ENCODE data around the gene LY6G5B. TPM values are rescaled to one million over a fixed set of nuclear protein-coding genes. Genes with fewer than 3 reads are reported as not detected.

Gene LY6G5B, protein sequence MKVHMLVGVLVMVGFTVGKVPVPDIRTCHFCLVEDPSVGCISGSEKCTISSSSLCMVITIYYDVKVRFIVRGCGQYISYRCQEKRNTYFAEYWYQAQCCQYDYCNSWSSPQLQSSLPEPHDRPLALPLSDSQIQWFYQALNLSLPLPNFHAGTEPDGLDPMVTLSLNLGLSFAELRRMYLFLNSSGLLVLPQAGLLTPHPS
- 4.1 and 5.4 TPM in 2 replicates for total RNA-seq

GRCh38 chr6:31669676-31670075, at the start of gene LY6G5B:
Gene LY6G5B (plus strand): TSS chr6:31669976. CDS start chr6:31670951, 975 bp downstream.
- Histone ChIP-seq H3K27ac (ENCODE audit: low read depth, low read length) (no peak within 1 kb of the TSS), H3K4me2 (ENCODE audit: insufficient read depth, low read length) (no peak within 1 kb of the TSS), H3K4me1 (ENCODE audit: insufficient read depth, low read length) (peaks cover 8% of the 10 kb centered on the region), H3K79me2 (ENCODE audit: insufficient read depth, low read length) (peaks cover 43% of the 10 kb centered on the region), H3K9me3 (ENCODE audit: low read depth, low read length) (no peaks in the 10 kb centered on the region), H4K20me1 (ENCODE audit: insufficient read depth, low read length) (peaks cover 11% of the 10 kb centered on the region), H3K27me3 (ENCODE audit: insufficient read depth, low read length) (no peaks in the 10 kb centered on the region), H2AFZ (ENCODE audit: low read length) (no peak within 1 kb of the TSS), H3K36me3 (ENCODE audit: insufficient read depth, low read length) (peaks cover 60% of the 10 kb centered on the region), H3K4me3 (ENCODE audit: insufficient read depth, low read length) (no peak within 1 kb of the TSS)
- TF ChIP-seq, protein P1, sequence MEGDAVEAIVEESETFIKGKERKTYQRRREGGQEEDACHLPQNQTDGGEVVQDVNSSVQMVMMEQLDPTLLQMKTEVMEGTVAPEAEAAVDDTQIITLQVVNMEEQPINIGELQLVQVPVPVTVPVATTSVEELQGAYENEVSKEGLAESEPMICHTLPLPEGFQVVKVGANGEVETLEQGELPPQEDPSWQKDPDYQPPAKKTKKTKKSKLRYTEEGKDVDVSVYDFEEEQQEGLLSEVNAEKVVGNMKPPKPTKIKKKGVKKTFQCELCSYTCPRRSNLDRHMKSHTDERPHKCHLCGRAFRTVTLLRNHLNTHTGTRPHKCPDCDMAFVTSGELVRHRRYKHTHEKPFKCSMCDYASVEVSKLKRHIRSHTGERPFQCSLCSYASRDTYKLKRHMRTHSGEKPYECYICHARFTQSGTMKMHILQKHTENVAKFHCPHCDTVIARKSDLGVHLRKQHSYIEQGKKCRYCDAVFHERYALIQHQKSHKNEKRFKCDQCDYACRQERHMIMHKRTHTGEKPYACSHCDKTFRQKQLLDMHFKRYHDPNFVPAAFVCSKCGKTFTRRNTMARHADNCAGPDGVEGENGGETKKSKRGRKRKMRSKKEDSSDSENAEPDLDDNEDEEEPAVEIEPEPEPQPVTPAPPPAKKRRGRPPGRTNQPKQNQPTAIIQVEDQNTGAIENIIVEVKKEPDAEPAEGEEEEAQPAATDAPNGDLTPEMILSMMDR (IDR thresholded peaks at IDR 0.05; ENCODE audit: extremely low read depth, low read depth, low read length): no peak
- no peak for DNase-seq (ENCODE audit: insufficient read length, low spot score, missing footprints)

GRCh38 chr6:31620586-31621319, 49.0 kb upstream of the LY6G5B start, which contains the start of gene PRRC2A:
Gene PRRC2A (plus strand): TSS chr6:31620715. CDS start chr6:31622790, 2,075 bp downstream.
- peak; percentile 98 for DNase-seq (ENCODE audit: insufficient read length, low spot score, missing footprints)
- Histone ChIP-seq H2AFZ (ENCODE audit: low read length) (peak within 1 kb of the TSS; percentile 96), H3K27me3 (ENCODE audit: insufficient read depth, low read length) (no peaks in the 10 kb centered on the region), H4K20me1 (ENCODE audit: insufficient read depth, low read length) (peaks cover 41% of the 10 kb centered on the region), H3K9me3 (ENCODE audit: low read depth, low read length) (no peaks in the 10 kb centered on the region), H3K4me1 (ENCODE audit: insufficient read depth, low read length) (peaks cover 18% of the 10 kb centered on the region), H3K4me3 (ENCODE audit: insufficient read depth, low read length) (peak within 1 kb of the TSS; percentile 99), H3K79me2 (ENCODE audit: insufficient read depth, low read length) (peaks cover 51% of the 10 kb centered on the region), H3K36me3 (ENCODE audit: insufficient read depth, low read length) (peaks cover 35% of the 10 kb centered on the region), H3K4me2 (ENCODE audit: insufficient read depth, low read length) (peak within 1 kb of the TSS; percentile 95), H3K27ac (ENCODE audit: low read depth, low read length) (peak within 1 kb of the TSS; percentile 99)
- TF ChIP-seq, protein P1 (IDR thresholded peaks at IDR 0.05; ENCODE audit: extremely low read depth, low read depth, low read length): no peak

GRCh38 chr6:31621320-31621939, 48.3 kb upstream of the LY6G5B start:
- Histone ChIP-seq H4K20me1 (ENCODE audit: insufficient read depth, low read length) (peaks cover 43% of the 10 kb centered on the region), H3K79me2 (ENCODE audit: insufficient read depth, low read length) (peaks cover 57% of the 10 kb centered on the region), H3K27ac (ENCODE audit: low read depth, low read length) (peak overlapping the region; percentile 91), H3K4me3 (ENCODE audit: insufficient read depth, low read length) (peak overlapping the region; percentile 99), H2AFZ (ENCODE audit: low read length) (peak overlapping the region; percentile 70), H3K9me3 (ENCODE audit: low read depth, low read length) (no peaks in the 10 kb centered on the region), H3K36me3 (ENCODE audit: insufficient read depth, low read length) (peaks cover 41% of the 10 kb centered on the region), H3K4me2 (ENCODE audit: insufficient read depth, low read length) (peak overlapping the region; percentile 95), H3K27me3 (ENCODE audit: insufficient read depth, low read length) (no peaks in the 10 kb centered on the region), H3K4me1 (ENCODE audit: insufficient read depth, low read length) (peaks cover 18% of the 10 kb centered on the region)
- peak; percentile 34 for DNase-seq (ENCODE audit: insufficient read length, low spot score, missing footprints)
- TF ChIP-seq, protein P1 (IDR thresholded peaks at IDR 0.05; ENCODE audit: extremely low read depth, low read depth, low read length): no peak

All from osteoblast (primary cell).